ENCODE measurements around the gene SAXO1. TPM values are rescaled to one million over a fixed set of nuclear protein-coding genes. Genes with fewer than 3 reads are reported as not detected.
"Not testable (repeated sequence)": the region's sequence is repeated elsewhere in the genome, so short reads cannot be mapped to it uniquely, and the experiment has no call there.

Gene SAXO1
- total and polyA plus RNA-seq, 7 donors = 0.08 to 1.9 (median 0.38) TPM; not detected in 4

DNA sequence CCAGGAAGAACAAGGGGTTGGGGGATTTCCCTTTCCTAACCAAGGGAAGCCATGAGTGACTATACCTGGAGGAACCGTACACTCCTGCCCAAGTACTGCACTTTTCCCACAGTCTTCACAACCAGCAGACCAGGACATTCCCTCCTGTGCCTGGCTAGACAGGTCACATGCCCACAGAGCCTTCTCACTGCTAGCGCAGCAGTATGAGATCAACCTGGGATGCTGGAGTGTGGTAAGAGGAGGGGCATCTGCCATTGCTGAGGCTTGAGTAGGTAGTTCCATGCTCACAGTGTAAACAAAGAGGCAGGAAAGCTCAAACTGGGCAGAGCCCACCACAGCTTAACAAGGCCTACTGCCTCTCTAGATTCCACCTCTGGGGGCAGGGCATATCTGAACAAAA lies 35.9 kb downstream of the SAXO1 start:
- DNase-seq (no peak), ATAC-seq (no peak)
- H3K27me3 ChIP-seq (ENCODE audit: insufficient read depth in 3 of 3, low read length in 2 of 3) = no peaks in the 10 kb centered on the region
- no peak overlapping the region for H3K27ac ChIP-seq
- no peaks in the 10 kb centered on the region for H3K36me3 ChIP-seq (ENCODE audit: insufficient read depth in 1 of 2, low read depth in 1 of 2)
- no peaks in the 10 kb centered on the region for H3K9me3 ChIP-seq
- no peak overlapping the region for H3K4me3 ChIP-seq
- intact Hi-C loops (cut with DNase I) = no loop called here
- TF ChIP-seq, protein P1, sequence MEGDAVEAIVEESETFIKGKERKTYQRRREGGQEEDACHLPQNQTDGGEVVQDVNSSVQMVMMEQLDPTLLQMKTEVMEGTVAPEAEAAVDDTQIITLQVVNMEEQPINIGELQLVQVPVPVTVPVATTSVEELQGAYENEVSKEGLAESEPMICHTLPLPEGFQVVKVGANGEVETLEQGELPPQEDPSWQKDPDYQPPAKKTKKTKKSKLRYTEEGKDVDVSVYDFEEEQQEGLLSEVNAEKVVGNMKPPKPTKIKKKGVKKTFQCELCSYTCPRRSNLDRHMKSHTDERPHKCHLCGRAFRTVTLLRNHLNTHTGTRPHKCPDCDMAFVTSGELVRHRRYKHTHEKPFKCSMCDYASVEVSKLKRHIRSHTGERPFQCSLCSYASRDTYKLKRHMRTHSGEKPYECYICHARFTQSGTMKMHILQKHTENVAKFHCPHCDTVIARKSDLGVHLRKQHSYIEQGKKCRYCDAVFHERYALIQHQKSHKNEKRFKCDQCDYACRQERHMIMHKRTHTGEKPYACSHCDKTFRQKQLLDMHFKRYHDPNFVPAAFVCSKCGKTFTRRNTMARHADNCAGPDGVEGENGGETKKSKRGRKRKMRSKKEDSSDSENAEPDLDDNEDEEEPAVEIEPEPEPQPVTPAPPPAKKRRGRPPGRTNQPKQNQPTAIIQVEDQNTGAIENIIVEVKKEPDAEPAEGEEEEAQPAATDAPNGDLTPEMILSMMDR (IDR thresholded peaks at IDR 0.05) = no peak
- WGBS, 3 donors = 70 to 100% (median 72%) methylated on average over 2 of the region's 2 CpGs
- no peaks in the 10 kb centered on the region for H3K4me1 ChIP-seq

DNA sequence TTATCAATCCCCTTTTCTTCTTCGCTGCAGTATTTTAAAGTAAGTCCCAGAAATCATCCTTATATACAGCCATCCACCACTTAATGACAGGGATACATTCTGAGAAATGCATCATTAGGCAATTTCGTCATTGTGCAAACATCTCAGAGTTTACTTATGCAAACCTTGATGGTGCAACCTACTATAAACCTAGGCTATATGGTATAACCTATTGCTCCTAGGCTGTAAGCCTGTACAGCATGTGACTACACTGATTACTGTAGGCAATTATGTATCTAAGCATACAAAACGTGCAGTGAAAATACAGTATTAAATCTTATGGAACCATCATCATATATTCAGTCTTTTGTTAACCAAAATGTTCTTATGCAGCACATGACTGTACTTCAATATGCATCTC lies 36.8 kb downstream of the SAXO1 start:
- 69 to 89% (median 74%) methylated on average over 3 of the region's 3 CpGs for WGBS, 3 donors
- no peak overlapping the region for H3K27ac ChIP-seq
- ATAC-seq = no peak
- TF ChIP-seq, protein P1 (IDR thresholded peaks at IDR 0.05) = no peak
- H3K27me3 ChIP-seq (ENCODE audit: insufficient read depth in 3 of 3, low read length in 2 of 3) = no peaks in the 10 kb centered on the region
- no peak overlapping the region for H3K4me3 ChIP-seq
- no peaks in the 10 kb centered on the region for H3K9me3 ChIP-seq
- no peaks in the 10 kb centered on the region for H3K36me3 ChIP-seq (ENCODE audit: insufficient read depth in 1 of 2, low read depth in 1 of 2)
- no peaks in the 10 kb centered on the region for H3K4me1 ChIP-seq
- intact Hi-C loops (cut with DNase I) = no loop called here
- no peak for DNase-seq

DNA sequence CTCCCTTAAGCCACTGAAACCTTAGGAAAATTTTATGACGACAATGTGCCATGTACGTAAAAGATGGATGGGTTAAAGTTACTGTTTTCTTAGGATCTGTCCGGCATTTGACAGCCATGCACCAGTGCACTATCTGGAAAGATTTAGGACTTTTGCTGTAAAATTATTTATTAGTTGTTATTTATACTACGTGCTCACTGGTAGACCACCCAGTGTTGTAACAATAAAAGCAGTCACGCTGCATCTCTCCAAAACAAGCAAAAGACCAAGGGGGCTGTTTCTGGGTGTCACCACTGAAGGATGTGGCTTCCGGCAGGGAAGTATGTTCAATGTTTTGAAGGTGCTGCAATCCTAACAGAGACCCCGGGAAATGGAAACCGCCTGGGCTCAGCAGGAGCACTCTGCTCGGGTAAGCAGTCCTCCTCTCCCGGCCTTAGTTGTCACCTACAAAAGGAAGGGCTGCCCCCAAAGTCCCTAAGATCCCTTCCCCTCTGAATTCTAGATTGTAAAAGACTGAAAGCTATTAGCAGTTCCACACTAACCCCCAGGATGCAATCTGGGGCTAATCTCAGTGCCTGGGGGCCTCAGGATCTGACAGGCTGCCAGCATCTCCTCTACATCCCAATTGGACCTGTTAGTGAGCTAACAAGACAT lies 38.6 kb downstream of the SAXO1 start:
- Histone ChIP-seq H3K27ac (no peak overlapping the region), H3K4me3 (no peak overlapping the region), H3K36me3 (ENCODE audit: insufficient read depth in 1 of 2, low read depth in 1 of 2) (no peaks in the 10 kb centered on the region), H3K4me1 (no peaks in the 10 kb centered on the region), H3K9me3 (no peaks in the 10 kb centered on the region), H3K27me3 (ENCODE audit: insufficient read depth in 3 of 3, low read length in 2 of 3) (no peaks in the 10 kb centered on the region)
- ATAC-seq (no peak), DNase-seq (no peak)
- intact Hi-C loops (cut with DNase I) = no loop called here
- 63 to 72% (median 69%) methylated on average over 10 of the region's 10 CpGs for WGBS, 3 donors
- TF ChIP-seq, protein P1 (IDR thresholded peaks at IDR 0.05) = no peak

DNA sequence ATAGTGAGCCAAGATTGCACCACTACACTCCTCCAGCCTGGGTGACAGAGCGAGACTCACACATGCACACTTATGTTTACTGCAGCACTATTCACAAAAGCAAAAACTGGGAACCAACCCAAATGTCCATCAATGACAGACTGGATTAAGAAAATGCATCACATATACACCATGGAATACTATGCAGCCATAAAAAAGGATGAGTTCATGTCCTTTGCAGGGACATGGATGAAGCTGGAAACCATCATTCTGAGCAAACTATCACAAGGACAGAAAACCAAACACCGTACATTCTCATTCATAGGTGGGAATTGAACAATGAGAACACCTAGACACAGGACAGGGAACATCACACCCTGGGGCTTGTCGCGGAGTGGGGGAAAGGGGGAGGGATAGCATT lies 41.8 kb downstream of the SAXO1 start:
- intact Hi-C loops (cut with DNase I); H3K9me3 ChIP-seq; H3K4me1 ChIP-seq; H3K27me3 ChIP-seq (ENCODE audit: insufficient read depth in 3 of 3, low read length in 2 of 3); ATAC-seq; H3K4me3 ChIP-seq; H3K27ac ChIP-seq; DNase-seq; H3K36me3 ChIP-seq (ENCODE audit: insufficient read depth in 1 of 2, low read depth in 1 of 2): not testable (repeated sequence)
- 97 to 98% (median 97%) methylated on average over 4 of the region's 4 CpGs for WGBS, 3 donors

DNA sequence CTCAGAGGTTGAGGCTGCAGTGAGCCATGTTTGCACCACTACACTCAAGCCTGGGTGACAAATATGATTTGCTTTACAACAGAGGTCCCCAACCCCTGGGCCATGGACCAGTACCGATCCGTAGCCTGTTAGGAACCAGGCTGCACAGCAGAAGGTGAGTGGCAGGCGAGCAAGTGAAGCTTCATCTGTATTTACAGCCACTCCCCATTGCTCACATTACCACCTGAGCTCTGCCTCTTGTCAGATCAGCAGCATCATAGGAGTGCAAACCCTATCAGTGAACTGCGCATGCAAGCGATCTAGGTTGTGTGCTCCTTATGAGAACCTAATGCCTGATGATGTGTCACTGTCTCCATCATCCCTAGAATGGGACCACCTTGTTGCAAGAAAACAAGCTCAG lies 42.5 kb downstream of the SAXO1 start:
- DNase-seq = no peak

More for the DNA sequence above, 42.5 kb downstream of the SAXO1 start:
- no peak overlapping the region for H3K27ac ChIP-seq
- no peaks in the 10 kb centered on the region for H3K9me3 ChIP-seq
- 86 to 98% (median 89%) methylated on average over 5 of the region's 5 CpGs for WGBS, 3 donors
- H3K4me3 ChIP-seq = no peak overlapping the region
- H3K36me3 ChIP-seq (ENCODE audit: insufficient read depth in 1 of 2, low read depth in 1 of 2) = no peaks in the 10 kb centered on the region
- TF ChIP-seq, protein P1 (IDR thresholded peaks at IDR 0.05) = no peak
- no peak for ATAC-seq
- intact Hi-C loops (cut with DNase I) = no loop called here
- no peaks in the 10 kb centered on the region for H3K27me3 ChIP-seq (ENCODE audit: insufficient read depth in 3 of 3, low read length in 2 of 3)
- no peaks in the 10 kb centered on the region for H3K4me1 ChIP-seq
